H7 (cell line): ENCODE data around the gene BAG1. TPM values are rescaled to one million over a fixed set of nuclear protein-coding genes. Genes with fewer than 3 reads are reported as not detected.

Source experiments
- DNase-seq: peaks from one replicate; pipeline ENCODE4 v3.0.0; 2012
- H3K27me3 ChIP-seq: 2 replicates; pipeline ENCODE4 v1.6.0; 2011; ENCODE audit warnings: mild to moderate bottlenecking, low read length; ENCODE audit not compliant: control insufficient read depth, insufficient read depth
- H3K36me3 ChIP-seq: replicated peaks from 2 replicates; pipeline ENCODE4 v1.5.1; 2011; ENCODE audit warnings: low read length; ENCODE audit not compliant: control insufficient read depth, insufficient read depth
- H3K4me3 ChIP-seq: 2 replicates; pipeline ENCODE4 v1.5.1; 2011; ENCODE audit warnings: low read depth, mild to moderate bottlenecking, control low read depth, low read length, moderate library complexity; ENCODE audit not compliant: insufficient read depth
- total RNA-seq: library from RNA; depleted of rRNA; stranded (reverse); fragments of >200 nt; shearing (Covaris generic); gene quantifications from 2 replicates; pipeline ENCODE4 v1.2.3, GENCODE V29; 2014; rRNA removed

Gene BAG1
- total RNA-seq, 1 experiment from 2014 or later = 27.8 TPM

DNA sequence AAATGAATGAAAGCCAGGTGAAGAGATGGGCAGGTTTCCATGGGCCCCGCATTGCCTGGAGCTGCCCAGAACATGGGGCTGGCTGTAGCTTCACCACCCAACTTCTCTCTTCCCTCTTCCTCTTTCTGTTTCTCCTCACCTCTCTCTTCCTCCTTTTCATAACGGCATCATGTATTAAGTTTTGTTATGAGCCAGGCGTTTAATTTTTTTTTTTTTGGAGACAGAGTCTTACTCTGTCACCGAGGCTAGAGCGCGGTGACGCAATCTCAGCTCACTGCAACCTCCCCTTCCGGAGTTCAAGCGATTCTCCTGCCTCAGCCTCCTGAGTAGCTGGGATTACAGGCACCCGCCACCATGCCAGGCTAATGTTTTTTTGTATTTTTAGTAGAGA is 37.5 kb downstream of the BAG1 start:
- Histone ChIP-seq H3K36me3 (no peaks in the 10 kb centered on the region), H3K4me3 (no peak overlapping the region), H3K27me3 (no peaks in the 10 kb centered on the region)
- DNase-seq = no peak

DNA sequence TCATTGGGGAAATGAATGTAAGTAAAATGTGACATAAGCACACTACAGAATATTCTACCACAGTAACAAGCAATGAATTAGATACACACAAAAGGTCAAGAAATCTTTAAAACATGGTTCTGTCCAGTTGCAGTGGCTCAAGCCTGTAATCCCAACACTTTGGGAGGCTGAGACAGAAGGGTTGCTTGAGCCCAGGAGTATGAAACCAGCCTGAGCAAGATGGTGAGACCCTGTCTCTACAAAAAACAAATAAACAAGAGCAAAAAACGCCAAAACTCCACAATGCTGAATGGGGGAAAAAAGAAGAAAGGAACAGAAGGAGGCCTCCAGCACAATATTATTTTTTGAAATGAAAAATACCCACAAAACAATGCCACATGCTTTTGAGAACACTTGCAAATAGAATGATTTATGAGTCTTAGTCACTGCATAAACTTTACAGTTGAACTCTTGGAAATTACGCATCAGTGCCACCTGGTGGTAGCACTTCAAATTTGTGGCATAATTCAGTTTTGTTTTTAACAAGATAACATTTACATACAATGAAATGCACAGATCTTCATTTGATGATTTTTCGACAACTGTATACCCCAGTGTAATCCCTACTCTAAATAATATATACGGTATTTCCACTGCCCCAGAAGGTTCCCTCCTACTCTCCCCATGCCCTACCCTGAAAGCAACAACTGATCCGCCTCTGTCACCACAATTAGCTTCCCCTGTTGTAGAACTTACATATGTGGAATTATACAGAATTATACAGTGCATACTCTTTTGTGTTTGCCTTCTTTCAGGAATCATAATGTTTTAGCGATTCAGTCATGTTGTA is 39.0 kb downstream of the BAG1 start:
- Histone ChIP-seq H3K4me3 (no peak overlapping the region), H3K27me3 (no peaks in the 10 kb centered on the region), H3K36me3 (no peaks in the 10 kb centered on the region)
- DNase-seq = no peak

DNA sequence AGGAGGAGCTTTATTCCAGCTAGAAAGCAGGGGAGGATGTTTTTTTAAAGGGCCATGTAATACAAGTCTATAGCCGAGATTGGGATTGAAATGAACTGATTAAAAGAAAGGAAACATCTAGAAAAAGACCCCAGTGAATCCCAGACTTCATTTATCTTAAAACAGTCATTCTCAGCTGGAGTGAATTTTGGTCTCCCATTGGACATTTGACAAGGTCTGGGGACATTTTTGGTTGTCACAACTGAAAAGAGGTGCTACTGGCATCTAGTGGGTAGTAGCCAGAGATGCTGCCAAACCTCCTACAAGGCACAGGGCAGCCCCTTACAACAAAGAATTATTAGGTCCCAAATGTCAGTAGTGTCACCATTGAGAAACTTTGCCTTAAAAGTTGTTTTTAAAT is 40.8 kb downstream of the BAG1 start:
- Histone ChIP-seq H3K27me3 (no peaks in the 10 kb centered on the region), H3K36me3 (no peaks in the 10 kb centered on the region), H3K4me3 (no peak overlapping the region)
- no peak for DNase-seq

- no peak overlapping the region for H3K4me3 ChIP-seq
- no peak for DNase-seq
- H3K36me3 ChIP-seq = no peaks in the 10 kb centered on the region
- H3K27me3 ChIP-seq = no peaks in the 10 kb centered on the region; the same call in 1 of the 2 replicates
These were observed 42.5 kb downstream of the BAG1 start for GRCh38 chr9:33222031-33222430.

DNA sequence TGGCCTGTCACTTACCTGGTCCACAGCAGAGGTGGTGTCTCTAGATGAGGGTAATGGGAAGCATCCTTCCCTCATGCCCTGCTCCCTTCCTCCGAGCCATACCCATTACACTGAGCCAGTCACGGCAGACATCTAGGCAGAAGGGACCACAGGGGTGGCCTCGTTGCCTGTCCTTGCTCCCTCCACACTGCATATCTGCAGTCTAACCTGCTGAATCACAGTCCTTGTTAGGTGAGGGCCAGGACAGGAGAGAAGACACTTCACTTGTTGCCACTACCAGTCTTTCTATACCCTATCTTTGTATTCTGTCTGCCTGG is 43.0 kb downstream of the BAG1 start:
- no peaks in the 10 kb centered on the region; the same call in 1 of the 2 replicates for H3K27me3 ChIP-seq
- no peak overlapping the region for H3K4me3 ChIP-seq
- no peaks in the 10 kb centered on the region for H3K36me3 ChIP-seq
- DNase-seq = no peak

GRCh38 chr9:33220681-33221567 is 43.6 kb downstream of the BAG1 start:
- H3K36me3 ChIP-seq = no peaks in the 10 kb centered on the region
- no peak overlapping the region for H3K4me3 ChIP-seq
- H3K27me3 ChIP-seq = no peaks in the 10 kb centered on the region; the same call in 1 of the 2 replicates
- no peak for DNase-seq

GRCh38 chr9:33211695-33212393 is 52.7 kb downstream of the BAG1 start:
- no peaks in the 10 kb centered on the region for H3K36me3 ChIP-seq
- no peak overlapping the region for H3K4me3 ChIP-seq
- no peak for DNase-seq
- no peaks in the 10 kb centered on the region for H3K27me3 ChIP-seq

GRCh38 chr9:33210006-33210715 is 54.3 kb downstream of the BAG1 start:
- H3K36me3 ChIP-seq = no peaks in the 10 kb centered on the region

DNA sequence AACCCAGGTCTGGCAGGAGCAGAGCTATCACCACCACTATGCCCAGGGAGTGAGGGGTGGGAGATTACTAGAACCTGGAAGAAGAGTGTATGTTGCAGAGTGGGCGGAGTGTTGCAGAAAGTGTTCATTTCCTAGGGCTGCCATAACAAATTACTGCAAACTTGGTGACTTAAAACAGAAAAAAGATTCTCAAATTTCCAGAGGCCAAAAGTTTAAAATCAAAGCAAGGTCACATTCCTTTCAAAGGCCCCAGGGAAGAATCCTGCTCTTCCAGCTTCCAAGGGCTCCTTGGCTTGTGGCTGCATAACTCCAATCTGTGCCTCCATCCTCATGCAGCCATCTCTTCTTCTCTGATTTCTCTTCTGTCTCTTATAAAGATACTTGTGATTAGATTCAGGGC is 55.1 kb downstream of the BAG1 start:
- DNase-seq = no peak
- Histone ChIP-seq H3K36me3 (no peaks in the 10 kb centered on the region), H3K4me3 (no peak overlapping the region), H3K27me3 (no peaks in the 10 kb centered on the region)

More at GRCh38 chr9:33210006-33210715, 54.3 kb downstream of the BAG1 start:
- DNase-seq = no peak
- Histone ChIP-seq H3K27me3 (no peaks in the 10 kb centered on the region), H3K4me3 (no peak overlapping the region)

DNA sequence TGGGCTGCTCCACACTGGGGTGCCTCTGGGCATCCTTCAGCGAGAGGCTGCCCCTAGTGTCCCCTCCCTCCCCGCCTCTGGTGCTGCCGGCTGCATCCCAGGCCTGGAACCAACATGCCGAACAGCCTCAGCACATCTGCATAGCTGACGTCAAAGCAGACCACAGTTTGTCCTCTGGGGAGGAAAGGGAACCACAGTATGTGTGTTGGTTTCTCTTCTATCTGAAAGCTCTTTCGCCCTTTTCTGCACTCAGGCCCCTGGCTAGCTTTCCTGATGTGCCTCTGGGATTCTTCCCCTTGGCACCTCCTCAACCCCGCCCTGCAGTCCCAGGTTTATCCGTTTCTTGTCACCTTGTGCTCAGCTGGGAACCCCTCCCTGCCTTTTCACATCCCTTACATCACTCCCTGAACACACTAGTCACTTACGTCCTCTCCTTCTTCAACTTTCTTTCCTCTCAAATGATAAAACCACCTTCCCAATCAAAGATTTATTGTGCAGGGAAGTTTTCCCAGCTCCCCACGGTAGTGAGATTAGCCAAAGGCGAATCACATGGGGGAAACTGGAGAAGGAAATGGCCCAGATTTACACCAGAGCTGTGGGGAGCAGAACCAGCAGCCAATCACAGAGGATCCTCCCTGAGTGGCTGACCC is 61.8 kb downstream of the BAG1 start:
- peak; percentile 51 for DNase-seq
- Histone ChIP-seq H3K4me3 (no peak overlapping the region), H3K36me3 (no peaks in the 10 kb centered on the region), H3K27me3 (no peaks in the 10 kb centered on the region; the same call in 1 of the 2 replicates)

Other genes with a start within 250 kb of the BAG1 start
- 52.4 and 53.8 TPM in 2 replicates for gene DNAJA1, start 239.4 kb downstream of the BAG1 start, total RNA-seq
- 30.4 and 33.7 TPM in 2 replicates for gene SMU1, start 188.0 kb downstream of the BAG1 start, total RNA-seq
- 5.5 and 6.7 TPM in 2 replicates for gene B4GALT1, start 97.4 kb downstream of the BAG1 start, total RNA-seq
- gene SPINK4, start 24.5 kb downstream of the BAG1 start, total RNA-seq = not detected in 2 replicates
- gene CHMP5, start 341 bp upstream of the BAG1 start, total RNA-seq = 44.6 and 60.0 TPM in 2 replicates
- gene NFX1, start 25.8 kb upstream of the BAG1 start, total RNA-seq = 14.0 and 21.9 TPM in 2 replicates
- gene AQP7, start 137.9 kb upstream of the BAG1 start, total RNA-seq = not detected in 2 replicates
- 0.18 and 2.6 TPM in 2 replicates for gene AQP3, start 182.9 kb upstream of the BAG1 start, total RNA-seq
- 53.9 and 59.7 TPM in 2 replicates for gene NOL6, start 209.2 kb upstream of the BAG1 start, total RNA-seq